WERI-Rb-1 (cell line): ENCODE results near the gene DQX1.

Source experiments
- DNase-seq: peaks from one replicate; pipeline ENCODE4 v3.0.0-alpha.2; 2020
- H3K27ac ChIP-seq: fragments of 250-450 bp; sonication (Bioruptor Pico); 2 replicates; pipeline ENCODE4 v1.5.1; 2020; ENCODE audit warnings: mild to moderate bottlenecking, moderate library complexity
- H3K27me3 ChIP-seq: fragments of 250-450 bp; sonication (Bioruptor Pico); 2 replicates; pipeline ENCODE4 v1.5.1; 2021; ENCODE audit warnings: mild to moderate bottlenecking, low read depth, moderate library complexity; ENCODE audit not compliant: insufficient read depth, severe bottlenecking
- H3K36me3 ChIP-seq: fragments of 250-450 bp; sonication (Bioruptor Pico); 2 replicates; pipeline ENCODE4 v1.5.1; 2020; ENCODE audit warnings: mild to moderate bottlenecking, moderate library complexity
- H3K4me3 ChIP-seq: 2 replicates; pipeline ENCODE4 v1.5.1; 2011; ENCODE audit warnings: low read depth, mild to moderate bottlenecking, control low read depth, low read length
- H3K9me3 ChIP-seq: fragments of 250-450 bp; sonication (Bioruptor Pico); 2 replicates; pipeline ENCODE4 v1.5.1; 2021; ENCODE audit warnings: mild to moderate bottlenecking, moderate library complexity; ENCODE audit not compliant: severe bottlenecking
- TF ChIP-seq, protein P1 (sequence below): IDR thresholded peaks from 2 replicates; pipeline ENCODE4 v1.5.1; 2011; ENCODE audit warnings: low read depth, mild to moderate bottlenecking, control low read depth, inconsistent platforms, low read length

DQX1 gene

DNA sequence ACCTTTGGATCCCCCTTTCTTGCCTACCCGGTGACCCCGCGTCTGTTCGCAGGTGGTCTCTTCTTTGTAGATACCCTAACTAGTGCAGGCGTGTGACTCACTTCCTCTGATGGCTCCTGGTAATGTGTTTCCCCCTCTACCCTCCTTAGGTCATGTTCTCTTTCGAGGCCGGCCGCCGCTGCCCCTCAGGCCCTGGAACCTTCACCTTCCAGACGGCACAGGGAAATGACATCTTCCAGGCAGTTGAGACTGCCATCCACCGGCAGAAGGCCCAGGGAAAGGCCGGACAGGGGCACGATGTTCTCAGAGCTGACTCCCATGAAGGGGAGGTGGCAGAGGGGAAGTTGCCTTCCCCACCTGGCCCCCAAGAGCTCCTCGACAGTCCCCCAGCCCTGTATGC is 30.1 kb upstream of the DQX1 start:
- Histone ChIP-seq H3K27me3 (no peaks in the 10 kb centered on the region), H3K27ac (no peak overlapping the region), H3K9me3 (no peaks in the 10 kb centered on the region), H3K4me3 (no peak overlapping the region), H3K36me3 (peaks cover 9% of the 10 kb centered on the region; the same call in 1 of the 2 replicates)
- DNase-seq, result no peak
- TF ChIP-seq, protein P1, sequence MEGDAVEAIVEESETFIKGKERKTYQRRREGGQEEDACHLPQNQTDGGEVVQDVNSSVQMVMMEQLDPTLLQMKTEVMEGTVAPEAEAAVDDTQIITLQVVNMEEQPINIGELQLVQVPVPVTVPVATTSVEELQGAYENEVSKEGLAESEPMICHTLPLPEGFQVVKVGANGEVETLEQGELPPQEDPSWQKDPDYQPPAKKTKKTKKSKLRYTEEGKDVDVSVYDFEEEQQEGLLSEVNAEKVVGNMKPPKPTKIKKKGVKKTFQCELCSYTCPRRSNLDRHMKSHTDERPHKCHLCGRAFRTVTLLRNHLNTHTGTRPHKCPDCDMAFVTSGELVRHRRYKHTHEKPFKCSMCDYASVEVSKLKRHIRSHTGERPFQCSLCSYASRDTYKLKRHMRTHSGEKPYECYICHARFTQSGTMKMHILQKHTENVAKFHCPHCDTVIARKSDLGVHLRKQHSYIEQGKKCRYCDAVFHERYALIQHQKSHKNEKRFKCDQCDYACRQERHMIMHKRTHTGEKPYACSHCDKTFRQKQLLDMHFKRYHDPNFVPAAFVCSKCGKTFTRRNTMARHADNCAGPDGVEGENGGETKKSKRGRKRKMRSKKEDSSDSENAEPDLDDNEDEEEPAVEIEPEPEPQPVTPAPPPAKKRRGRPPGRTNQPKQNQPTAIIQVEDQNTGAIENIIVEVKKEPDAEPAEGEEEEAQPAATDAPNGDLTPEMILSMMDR, result no peak

DNA sequence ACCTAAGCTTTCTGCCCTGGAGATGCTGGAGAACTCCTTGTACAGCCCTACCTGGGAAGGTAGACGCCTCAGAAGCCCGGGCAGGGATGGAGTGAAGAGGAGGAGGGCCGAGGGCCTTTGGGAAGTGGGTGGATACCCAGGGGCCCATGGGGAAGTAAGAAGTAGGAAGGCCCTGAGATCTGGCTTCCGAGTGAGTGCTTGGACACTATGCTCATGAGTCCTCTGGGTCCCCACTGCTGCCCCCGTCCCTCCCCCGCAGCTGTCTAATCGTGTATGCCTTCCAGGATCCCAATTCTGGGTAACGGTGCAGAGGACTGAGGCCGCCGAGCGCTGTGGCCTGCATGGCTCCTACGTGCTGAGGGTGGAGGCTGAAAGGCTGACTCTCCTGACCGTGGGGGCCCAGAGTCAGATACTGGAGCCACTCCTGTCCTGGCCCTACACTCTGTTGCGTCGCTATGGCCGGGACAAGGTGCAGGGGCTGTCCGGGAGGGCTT is 29.6 kb upstream of the DQX1 start:
- no peaks in the 10 kb centered on the region for H3K27me3 ChIP-seq
- no peak overlapping the region for H3K27ac ChIP-seq
- H3K36me3 ChIP-seq, result peaks cover 10% of the 10 kb centered on the region; the same call in 1 of the 2 replicates
- H3K9me3 ChIP-seq, result no peaks in the 10 kb centered on the region
- TF ChIP-seq, protein P1, result no peak
- no peak for DNase-seq
- H3K4me3 ChIP-seq, result peak overlapping the region; percentile 85

DNA sequence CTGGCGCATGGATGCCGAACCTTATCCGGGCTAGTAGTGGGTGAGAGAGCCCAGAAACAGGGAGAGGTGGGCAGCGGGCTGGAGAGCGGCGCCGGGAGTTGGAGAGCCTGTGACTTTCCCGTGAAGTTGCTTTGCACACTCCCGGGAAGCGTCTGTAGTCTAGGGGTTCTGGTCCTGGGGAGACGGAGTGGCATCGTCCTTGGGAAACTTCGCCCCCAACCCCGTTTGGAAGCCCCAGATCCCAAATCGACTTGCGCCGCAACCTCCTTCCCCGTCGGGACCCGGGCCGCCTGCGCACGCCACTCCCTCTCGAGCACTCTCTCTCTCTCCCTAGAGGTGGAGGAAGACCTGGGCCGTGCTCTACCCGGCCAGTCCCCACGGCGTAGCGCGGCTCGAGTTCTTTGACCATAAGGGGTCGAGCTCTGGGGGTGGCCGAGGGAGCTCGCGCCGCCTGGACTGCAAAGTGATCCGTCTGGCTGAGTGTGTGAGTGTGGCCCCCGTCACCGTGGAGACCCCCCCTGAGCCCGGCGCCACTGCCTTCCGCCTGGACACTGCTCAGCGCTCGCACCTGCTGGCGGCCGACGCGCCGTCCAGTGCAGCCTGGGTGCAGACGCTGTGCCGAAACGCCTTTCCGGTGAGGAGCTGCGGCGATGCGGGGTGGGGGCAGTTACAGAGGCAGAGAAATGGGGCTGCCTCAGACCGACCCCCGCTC is 28.9 kb upstream of the DQX1 start:
- Histone ChIP-seq H3K9me3 (no peaks in the 10 kb centered on the region), H3K36me3 (peaks cover 10% of the 10 kb centered on the region), H3K4me3 (peak overlapping the region; percentile 85), H3K27ac (peak overlapping the region; percentile 86), H3K27me3 (no peaks in the 10 kb centered on the region)
- DNase-seq, result peak; percentile 71
- TF ChIP-seq, protein P1, result 0 out of 2 replicates have a peak, but pooled peaks have one; percentile 0

DNA sequence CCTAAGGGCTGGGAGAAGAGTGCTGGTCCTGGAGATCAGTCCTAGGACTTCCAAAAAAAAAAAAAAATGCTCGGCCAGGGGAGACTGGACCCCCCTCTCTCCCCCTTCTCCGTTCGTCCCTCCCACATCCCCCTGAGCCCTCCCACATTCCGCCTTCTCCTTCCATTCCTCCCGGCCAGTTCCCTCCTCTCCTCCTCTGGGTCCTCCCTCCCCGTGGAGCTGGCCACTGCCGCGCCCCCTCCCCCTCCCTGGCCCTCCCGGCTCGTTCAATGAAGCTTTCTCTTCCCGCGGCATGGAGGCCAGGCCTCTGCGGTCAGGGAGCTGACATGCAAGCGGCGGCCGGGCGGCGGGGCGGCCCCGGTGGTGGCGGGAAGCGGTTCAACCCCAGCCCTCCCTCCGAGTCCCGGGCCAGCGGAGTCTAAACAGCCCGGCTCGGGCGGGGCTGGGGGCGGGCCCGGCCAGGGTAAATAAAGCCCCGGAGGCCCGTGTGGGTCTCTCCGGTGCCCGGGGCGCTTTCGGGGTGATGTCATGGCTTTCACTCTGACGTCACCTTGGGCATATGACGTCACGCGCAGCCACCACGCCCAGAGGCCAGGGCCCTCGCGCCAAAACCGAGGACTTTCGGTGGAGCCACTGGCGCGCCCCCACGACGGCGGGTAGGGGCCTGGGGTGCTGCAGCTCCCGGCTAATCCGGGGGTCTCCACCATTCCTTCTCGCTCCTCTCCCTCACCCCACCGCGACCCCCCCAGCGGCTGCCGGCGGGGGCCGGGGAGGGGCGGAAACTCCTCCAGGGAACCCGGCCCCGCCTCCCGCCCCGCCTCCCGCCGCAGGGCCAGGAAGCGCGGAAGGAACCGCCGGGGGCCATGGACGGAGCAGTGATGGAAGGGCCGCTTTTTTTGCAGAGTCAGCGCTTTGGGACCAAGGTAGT is 28.1 kb upstream of the DQX1 start, which contains the start of the genes DOK1 and LOXL3:
TSS of gene DOK1 (plus strand) at position 829 of the 928 bp plus-strand sequence. CDS start at position 864, 35 bp downstream.
TSS of gene LOXL3 (minus strand) at position 51 of the 928 bp plus-strand sequence. CDS start 1,308 bp downstream, outside the sequence.
- Histone ChIP-seq H3K36me3 (peaks cover 12% of the 10 kb centered on the region), H3K27me3 (no peaks in the 10 kb centered on the region), H3K4me3 (peak within 1 kb of the TSS; percentile 85), H3K9me3 (no peaks in the 10 kb centered on the region), H3K27ac (peak within 1 kb of the TSS; percentile 86)
- peak; percentile 95 for DNase-seq
- TF ChIP-seq, protein P1, result no peak

DNA sequence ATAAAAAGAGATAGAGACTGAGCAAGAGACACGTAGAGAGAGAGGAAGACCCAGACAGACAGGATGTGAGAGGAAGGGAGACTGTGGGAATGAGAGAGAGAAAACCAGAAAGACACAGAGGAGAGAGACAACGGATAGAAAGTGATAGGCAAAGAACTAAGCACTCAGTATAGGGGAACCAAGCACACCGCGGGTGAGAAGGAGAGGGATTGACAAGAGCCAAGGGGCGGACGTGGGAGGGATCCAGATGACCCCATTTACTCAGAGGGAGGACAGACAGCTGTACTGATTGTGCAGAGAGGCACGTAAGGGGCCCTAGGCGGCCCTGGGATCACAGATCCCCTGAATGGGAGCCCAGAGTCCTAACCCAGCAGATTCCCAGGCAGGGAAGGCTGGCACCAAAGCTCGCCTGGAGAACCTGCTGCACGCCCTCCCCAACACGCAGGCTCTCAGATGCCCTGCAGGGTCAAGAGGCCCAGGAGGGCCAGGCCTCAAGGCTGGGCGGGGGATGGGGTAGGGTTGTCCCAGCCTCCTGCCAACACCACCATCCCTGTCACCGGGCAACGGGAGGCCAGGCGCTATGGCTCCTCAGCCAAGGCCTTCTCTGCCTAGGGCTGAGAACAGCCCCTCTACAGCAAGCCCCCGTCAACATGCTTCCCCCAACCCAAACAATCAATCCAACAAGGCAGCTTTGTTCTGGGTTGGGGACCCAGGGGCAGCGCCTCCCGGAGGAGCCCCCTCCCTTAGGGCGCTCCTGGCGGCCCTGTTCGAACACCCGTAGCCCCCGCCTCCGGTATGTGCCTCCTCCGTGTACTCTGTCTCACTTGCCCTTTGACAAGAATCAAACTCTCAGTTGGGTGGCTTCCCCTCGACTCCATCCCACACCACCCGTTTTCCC is 27.1 kb upstream of the DQX1 start:
- Histone ChIP-seq H3K27me3 (no peaks in the 10 kb centered on the region), H3K9me3 (no peaks in the 10 kb centered on the region), H3K36me3 (peaks cover 15% of the 10 kb centered on the region), H3K27ac (peak overlapping the region; percentile 11; the same call in 1 of the 2 replicates), H3K4me3 (peak overlapping the region; percentile 85)
- TF ChIP-seq, protein P1, result no peak
- peak; percentile 51 for DNase-seq
